Skeletal muscle satellite cell (primary cell): ENCODE measurements around the gene EFCAB9.
"Not testable (repeated sequence)": the region's sequence is repeated elsewhere in the genome, so short reads cannot be mapped to it uniquely, and the experiment has no call there.

Source experiments
- H3K27me3 ChIP-seq: 2 replicates; pipeline ENCODE4 v1.7.0; 2013; ENCODE audit warnings: low read length; ENCODE audit not compliant: control insufficient read depth, insufficient read depth
- H3K36me3 ChIP-seq: 2 replicates; pipeline ENCODE4 v1.7.0; 2013; ENCODE audit warnings: mild to moderate bottlenecking, control low read depth, low read length; ENCODE audit not compliant: insufficient read depth
- H3K4me1 ChIP-seq: 2 replicates; pipeline ENCODE4 v1.7.0; 2013; ENCODE audit warnings: low read length; ENCODE audit not compliant: control insufficient read depth, insufficient read depth
- H3K4me2 ChIP-seq: 2 replicates; pipeline ENCODE4 v1.7.0; 2013; ENCODE audit warnings: mild to moderate bottlenecking, low read length
- H3K4me3 ChIP-seq: 2 replicates; pipeline ENCODE4 v1.7.0; 2013; ENCODE audit warnings: low read length
- H3K9ac ChIP-seq: 2 replicates; pipeline ENCODE4 v1.7.0; 2013; ENCODE audit warnings: mild to moderate bottlenecking, low read depth, low read length, moderate library complexity
- H3K9me3 ChIP-seq: replicated peaks from 2 replicates; pipeline ENCODE4 v1.7.0; 2013; ENCODE audit warnings: mild to moderate bottlenecking, control low read depth, low read length

Gene EFCAB9

DNA sequence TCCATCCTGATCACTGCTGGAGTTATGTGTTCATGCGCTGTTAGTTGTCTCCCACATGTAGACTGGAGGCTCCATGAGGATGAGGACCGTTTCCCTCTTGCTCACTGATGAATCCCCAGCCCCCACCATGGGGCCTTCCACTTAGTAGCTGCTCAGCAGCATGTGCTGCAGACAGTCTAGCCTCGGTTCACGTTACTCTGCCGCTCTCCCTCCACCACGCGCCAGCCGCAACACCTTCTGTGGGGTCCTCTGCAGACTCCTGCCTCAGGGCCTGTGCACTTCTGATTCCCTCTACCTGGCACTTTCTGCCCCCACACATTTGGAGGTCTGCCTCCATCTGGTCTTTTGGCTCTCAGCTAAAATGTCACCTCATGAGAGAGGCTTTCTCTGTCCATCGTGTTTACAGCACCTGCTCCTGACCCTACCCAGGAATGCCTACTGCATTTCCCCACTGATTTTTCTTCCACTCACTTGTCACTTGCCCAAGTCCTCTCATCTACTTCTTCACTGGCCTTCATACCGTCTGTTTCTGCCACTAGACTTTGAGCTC lies 42.2 kb upstream of the EFCAB9 start:
- H3K9ac ChIP-seq = no peak overlapping the region
- peaks cover 19% of the 10 kb centered on the region for H3K36me3 ChIP-seq
- H3K4me1 ChIP-seq = no peaks in the 10 kb centered on the region
- no peak overlapping the region for H3K4me2 ChIP-seq
- H3K9me3 ChIP-seq = no peaks in the 10 kb centered on the region
- H3K27me3 ChIP-seq = no peaks in the 10 kb centered on the region
- no peak overlapping the region for H3K4me3 ChIP-seq

DNA sequence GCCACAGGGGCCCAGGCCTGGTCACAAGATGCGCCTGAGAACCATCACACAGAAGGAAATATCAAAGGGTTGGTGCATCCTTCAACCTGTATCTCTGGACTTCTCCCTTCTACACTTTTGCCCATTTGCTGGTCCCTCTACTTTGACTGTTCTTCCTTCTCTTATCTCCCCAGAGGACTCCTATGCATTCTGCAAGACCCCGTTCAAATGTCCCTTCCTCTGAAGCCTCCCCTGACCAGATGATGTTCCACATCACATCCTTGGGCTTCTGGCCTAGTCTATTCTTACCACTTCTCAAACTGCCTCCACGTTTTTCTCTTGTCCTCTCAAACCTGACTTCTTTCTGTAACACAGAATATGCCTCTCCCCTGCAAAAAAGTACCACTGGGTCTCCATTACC lies 40.3 kb upstream of the EFCAB9 start:
- Histone ChIP-seq H3K9me3 (no peaks in the 10 kb centered on the region), H3K4me1 (no peaks in the 10 kb centered on the region), H3K36me3 (peaks cover 16% of the 10 kb centered on the region), H3K27me3 (no peaks in the 10 kb centered on the region), H3K4me3 (no peak overlapping the region), H3K4me2 (no peak overlapping the region), H3K9ac (no peak overlapping the region)

DNA sequence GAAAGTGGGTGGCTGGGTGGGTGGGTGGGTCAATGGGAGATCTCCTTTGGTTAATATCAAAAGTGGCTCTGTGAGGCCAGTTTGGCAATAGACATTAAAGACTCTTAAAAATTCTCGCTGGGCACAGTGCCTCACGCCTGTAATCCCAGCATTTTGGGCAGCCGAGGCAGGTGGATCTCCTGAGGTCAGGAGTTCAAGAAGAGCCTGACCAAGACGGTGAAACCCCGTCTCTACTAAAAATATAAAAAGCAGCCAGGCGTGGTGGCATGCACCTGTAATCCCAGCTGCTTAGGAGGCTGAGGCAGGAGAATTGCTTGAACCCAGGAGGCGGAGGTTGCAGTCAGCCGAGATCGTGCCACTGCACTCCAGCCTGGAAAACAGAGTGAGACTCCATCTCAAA lies 38.9 kb upstream of the EFCAB9 start:
- H3K9me3 ChIP-seq, H3K4me3 ChIP-seq, H3K4me2 ChIP-seq, H3K27me3 ChIP-seq, H3K4me1 ChIP-seq, H3K9ac ChIP-seq: not testable (repeated sequence)
- H3K36me3 ChIP-seq = peaks cover 15% of the 10 kb centered on the region

DNA sequence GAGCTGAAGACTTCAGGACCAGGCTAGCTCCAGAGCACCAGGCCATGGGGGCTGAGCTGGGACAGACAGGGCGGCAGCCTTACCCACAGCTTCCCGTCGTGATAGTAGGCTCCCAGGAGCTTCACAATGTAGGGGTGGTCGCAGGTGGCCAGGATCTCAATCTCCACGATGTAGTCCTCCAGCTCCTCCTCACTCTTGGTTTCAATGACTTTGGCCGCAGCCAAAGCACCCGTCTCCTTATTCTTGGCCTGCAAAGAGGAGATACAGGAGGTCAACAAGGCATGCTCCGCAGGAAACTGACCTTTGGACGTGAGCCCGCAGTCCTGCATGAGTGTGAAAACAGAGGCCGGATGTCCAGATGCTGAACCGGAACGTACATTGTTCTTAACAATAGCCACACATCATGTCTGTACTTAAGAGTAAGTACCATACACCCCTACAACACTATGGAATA lies 37.4 kb upstream of the EFCAB9 start:
- no peaks in the 10 kb centered on the region for H3K4me1 ChIP-seq
- no peaks in the 10 kb centered on the region for H3K27me3 ChIP-seq
- no peak overlapping the region for H3K4me2 ChIP-seq
- no peaks in the 10 kb centered on the region for H3K9me3 ChIP-seq
- H3K4me3 ChIP-seq = no peak overlapping the region
- H3K36me3 ChIP-seq = peaks cover 14% of the 10 kb centered on the region
- H3K9ac ChIP-seq = no peak overlapping the region

DNA sequence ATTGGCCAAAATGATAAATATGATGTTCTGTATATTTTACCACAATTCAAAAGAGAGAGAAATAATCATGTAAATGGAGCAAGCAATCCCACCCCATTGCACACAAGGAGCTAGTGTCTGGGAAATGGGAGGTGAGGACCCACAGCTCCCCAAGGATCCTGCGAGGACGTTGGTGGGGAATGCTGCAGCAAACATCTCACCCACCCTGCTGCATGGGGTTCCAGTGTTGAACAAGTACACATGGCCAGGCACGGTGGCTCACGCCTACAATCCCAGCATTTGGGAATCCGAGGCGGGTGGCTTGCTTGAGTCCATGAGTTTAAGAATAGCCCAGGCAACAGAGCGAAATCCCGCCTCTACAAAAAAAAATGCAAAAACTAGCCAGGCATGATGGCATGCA lies 35.0 kb upstream of the EFCAB9 start:
- Histone ChIP-seq H3K9ac (no peak overlapping the region), H3K36me3 (peaks cover 2% of the 10 kb centered on the region), H3K4me1 (peaks cover 4% of the 10 kb centered on the region)

DNA sequence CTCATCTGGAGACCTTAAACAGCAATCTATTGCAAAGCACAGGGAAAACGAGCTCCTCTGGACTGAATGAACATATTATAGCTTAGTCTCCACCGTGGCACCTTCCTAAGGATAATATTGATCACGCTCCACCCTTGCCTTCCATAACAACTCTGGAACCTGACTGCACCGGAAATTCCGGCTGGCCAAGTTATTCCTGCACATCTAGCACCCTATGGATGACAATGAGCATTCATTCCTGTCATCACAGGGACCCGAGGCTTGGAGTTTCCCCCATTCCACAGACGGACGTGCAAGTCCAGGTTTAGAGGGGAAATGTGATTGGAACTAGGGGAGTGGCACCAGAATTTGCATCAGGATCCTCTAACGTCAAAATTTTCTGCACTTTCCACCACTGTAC lies 33.5 kb upstream of the EFCAB9 start:
- H3K4me3 ChIP-seq = no peak overlapping the region
- no peaks in the 10 kb centered on the region for H3K9me3 ChIP-seq
- no peaks in the 10 kb centered on the region for H3K27me3 ChIP-seq
- no peak overlapping the region for H3K4me2 ChIP-seq
- H3K4me1 ChIP-seq = peaks cover 15% of the 10 kb centered on the region
- no peaks in the 10 kb centered on the region for H3K36me3 ChIP-seq
- no peak overlapping the region for H3K9ac ChIP-seq

More for the DNA sequence above, 35.0 kb upstream of the EFCAB9 start:
- no peaks in the 10 kb centered on the region for H3K9me3 ChIP-seq
- no peaks in the 10 kb centered on the region for H3K27me3 ChIP-seq
- no peak overlapping the region for H3K4me2 ChIP-seq
- H3K4me3 ChIP-seq = no peak overlapping the region

DNA sequence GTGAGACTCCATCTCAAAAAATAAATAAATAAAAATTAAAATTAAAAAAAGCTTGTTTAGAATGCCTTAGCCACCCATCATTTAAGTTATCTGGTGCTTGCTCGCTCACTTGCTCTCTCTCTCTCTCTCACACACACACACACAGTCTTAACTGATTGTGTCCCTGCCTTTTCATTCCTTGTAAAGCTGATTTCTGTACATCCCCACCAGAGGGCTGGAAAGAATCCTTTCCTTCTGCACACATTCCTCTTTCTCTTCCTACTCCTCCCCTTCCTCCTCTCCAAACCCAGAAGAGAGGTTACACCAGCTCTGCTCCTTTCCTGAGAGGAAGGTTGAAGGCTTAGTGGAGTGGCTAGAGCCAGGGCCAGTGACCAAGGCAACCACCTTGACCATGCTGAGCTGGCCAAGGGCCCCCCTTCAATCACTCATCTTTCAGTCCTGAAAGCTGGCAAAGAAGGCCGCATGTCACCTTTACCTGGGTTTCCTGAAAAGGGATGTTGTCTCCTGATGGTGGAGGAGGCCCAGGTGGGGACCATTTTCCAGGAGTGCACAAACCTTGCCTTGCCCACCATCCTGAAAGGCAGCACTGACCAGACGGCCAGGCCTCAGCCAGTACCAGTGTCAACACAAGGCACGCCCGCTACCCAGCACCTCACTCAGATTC lies 31.5 kb upstream of the EFCAB9 start:
- Histone ChIP-seq H3K27me3 (no peaks in the 10 kb centered on the region), H3K4me2 (no peak overlapping the region), H3K4me3 (no peak overlapping the region), H3K4me1 (peaks cover 15% of the 10 kb centered on the region), H3K36me3 (no peaks in the 10 kb centered on the region), H3K9ac (no peak overlapping the region), H3K9me3 (no peaks in the 10 kb centered on the region)

DNA sequence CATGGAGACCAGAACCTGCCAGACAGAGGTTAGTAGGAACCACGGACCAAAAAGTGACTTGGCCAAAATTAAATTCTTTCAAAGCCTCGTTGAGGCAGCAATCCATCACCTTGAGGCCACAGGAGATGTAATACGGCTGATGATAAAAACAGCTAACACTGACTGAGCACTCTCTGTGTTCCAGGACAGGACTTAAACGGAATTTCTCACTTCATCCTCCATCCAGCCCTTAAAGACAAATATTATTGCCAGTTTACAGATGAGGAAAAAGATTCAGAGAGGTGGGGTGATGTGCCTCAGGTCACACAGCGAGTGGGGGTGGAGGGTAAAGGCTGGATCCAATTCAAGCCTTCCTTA lies 31.0 kb upstream of the EFCAB9 start:
- Histone ChIP-seq H3K4me2 (no peak overlapping the region), H3K36me3 (no peaks in the 10 kb centered on the region), H3K4me1 (peaks cover 15% of the 10 kb centered on the region), H3K9me3 (no peaks in the 10 kb centered on the region), H3K27me3 (no peaks in the 10 kb centered on the region), H3K9ac (no peak overlapping the region), H3K4me3 (no peak overlapping the region)

DNA sequence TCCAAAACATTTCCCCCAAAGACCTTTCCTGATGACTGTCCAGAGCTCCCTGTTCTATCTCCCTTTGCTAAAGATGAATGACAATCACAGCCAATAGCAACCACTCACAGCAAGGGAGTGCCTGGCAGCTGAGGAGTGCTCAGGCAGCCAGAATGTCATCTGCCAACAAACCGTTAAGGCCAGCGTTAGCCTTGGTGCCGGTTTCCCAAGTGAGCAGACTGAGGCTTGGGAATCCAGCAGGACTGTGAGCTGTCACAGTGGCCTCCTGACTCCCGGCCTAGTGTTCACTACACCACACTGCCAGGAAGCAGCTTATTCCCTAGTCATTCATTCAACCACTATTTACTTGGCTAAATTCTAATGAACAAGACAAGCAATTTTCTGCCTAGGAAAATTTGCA lies 30.6 kb upstream of the EFCAB9 start:
- no peak overlapping the region for H3K9ac ChIP-seq
- H3K9me3 ChIP-seq = no peaks in the 10 kb centered on the region
- no peaks in the 10 kb centered on the region for H3K27me3 ChIP-seq
- no peak overlapping the region for H3K4me3 ChIP-seq
- H3K4me2 ChIP-seq = peak overlapping the region; percentile 19
- no peaks in the 10 kb centered on the region for H3K36me3 ChIP-seq
- H3K4me1 ChIP-seq = peaks cover 15% of the 10 kb centered on the region

DNA sequence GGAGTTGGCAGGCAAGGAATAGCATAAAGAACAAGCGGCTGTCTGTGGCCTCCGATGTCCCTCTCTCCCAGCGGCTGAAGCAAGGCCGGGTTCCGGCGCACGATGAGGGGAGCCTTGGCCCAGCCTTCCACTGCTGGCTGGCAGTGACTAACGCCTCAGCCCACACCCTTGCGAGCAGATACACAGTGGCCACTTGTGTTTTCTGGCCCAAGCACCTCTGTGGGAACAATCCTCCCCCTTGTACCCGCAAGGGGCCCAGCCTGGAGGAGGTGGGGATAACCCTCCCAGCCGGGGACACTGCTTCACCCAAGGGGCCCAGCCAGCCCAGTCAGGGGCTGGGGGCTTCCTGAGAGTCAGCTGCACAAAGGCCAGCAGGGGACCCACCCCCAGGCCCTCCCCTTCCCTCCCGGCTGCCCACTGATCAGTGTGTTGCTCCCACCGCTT lies 29.2 kb upstream of the EFCAB9 start:
- Histone ChIP-seq H3K9me3 (no peaks in the 10 kb centered on the region), H3K4me3 (peak overlapping the region; percentile 13), H3K4me2 (peak overlapping the region; percentile 77), H3K36me3 (no peaks in the 10 kb centered on the region), H3K27me3 (no peaks in the 10 kb centered on the region), H3K9ac (peak overlapping the region; percentile 11), H3K4me1 (peaks cover 15% of the 10 kb centered on the region)

DNA sequence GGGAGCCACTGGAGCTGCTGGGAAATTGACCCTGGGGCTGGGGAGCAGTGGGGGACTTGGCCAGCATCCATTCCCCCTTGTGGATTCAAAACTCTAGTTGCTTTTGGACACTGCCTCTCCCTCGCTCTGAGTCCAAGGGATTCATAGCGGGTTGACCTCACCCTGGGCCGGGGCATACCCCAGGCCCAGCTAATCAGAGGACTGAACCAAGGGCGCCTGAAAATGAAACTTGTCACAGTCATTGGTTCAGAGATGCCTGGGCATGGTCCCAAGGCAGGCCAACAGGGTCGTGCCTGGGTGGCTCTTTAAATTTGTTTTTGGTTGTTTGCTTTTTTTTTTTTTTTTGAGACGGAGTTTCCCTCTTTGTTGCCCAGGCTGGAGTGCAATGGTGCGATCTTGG lies 28.5 kb upstream of the EFCAB9 start:
- H3K4me3 ChIP-seq = no peak overlapping the region
- H3K4me2 ChIP-seq = no peak overlapping the region
- no peaks in the 10 kb centered on the region for H3K27me3 ChIP-seq
- H3K9me3 ChIP-seq = no peaks in the 10 kb centered on the region
- H3K36me3 ChIP-seq = no peaks in the 10 kb centered on the region
- H3K9ac ChIP-seq = no peak overlapping the region
- H3K4me1 ChIP-seq = peaks cover 16% of the 10 kb centered on the region
